GM21717 (cell line): Measurements from ENCODE around the gene HAND1.

Experiments used
- ATAC-seq: cut with Tn5 transposase; IDR thresholded peaks from one replicate; pipeline ENCODE4 v1.9.1; 2021; ENCODE audit warnings: mild to moderate bottlenecking, moderate library complexity; ENCODE audit not compliant: unreplicated experiment

The HAND1 gene

GRCh38 chr5:154461531-154461930 is 16.5 kb downstream of the HAND1 start:
- ATAC-seq, result no peak

- ATAC-seq, result no peak
These were observed 17.9 kb downstream of the HAND1 start for GRCh38 chr5:154460172-154460571.

- no peak for ATAC-seq
These were observed 19.0 kb downstream of the HAND1 start for GRCh38 chr5:154459015-154459414.

- ATAC-seq, result no peak
These were observed 21.5 kb downstream of the HAND1 start for GRCh38 chr5:154456540-154456939.

GRCh38 chr5:154455585-154455984 is 22.4 kb downstream of the HAND1 start:
- no peak for ATAC-seq

- no peak for ATAC-seq
These were observed 26.1 kb downstream of the HAND1 start for GRCh38 chr5:154451957-154452356.

- ATAC-seq, result no peak
These were observed 28.2 kb downstream of the HAND1 start for GRCh38 chr5:154449786-154450185.

- ATAC-seq, result no peak
These were observed 30.8 kb downstream of the HAND1 start for GRCh38 chr5:154447089-154447725.

- peak; percentile 21 for ATAC-seq
These were observed 31.6 kb downstream of the HAND1 start for GRCh38 chr5:154446195-154447088.

GRCh38 chr5:154445422-154446194 is 32.4 kb downstream of the HAND1 start, which contains the start of gene SAP30L:
Gene SAP30L, plus strand, starts transcription at chr5:154445997. Its CDS starts 608 bp downstream, at chr5:154446605.
- peak; percentile 95 for ATAC-seq

- ATAC-seq, result no peak
These were observed 33.2 kb downstream of the HAND1 start for GRCh38 chr5:154444556-154445421.

- ATAC-seq, result no peak
These were observed 35.2 kb downstream of the HAND1 start for GRCh38 chr5:154442801-154443200.

GRCh38 chr5:154440540-154440939 is 37.5 kb downstream of the HAND1 start:
- no peak for ATAC-seq

GRCh38 chr5:154437281-154437965 is 40.6 kb downstream of the HAND1 start:
- no peak for ATAC-seq

GRCh38 chr5:154435226-154435625 is 42.8 kb downstream of the HAND1 start:
- no peak for ATAC-seq

GRCh38 chr5:154430961-154431630 is 46.9 kb downstream of the HAND1 start:
- no peak for ATAC-seq

GRCh38 chr5:154430466-154430865 is 47.6 kb downstream of the HAND1 start:
- no peak for ATAC-seq

GRCh38 chr5:154429341-154429740 is 48.7 kb downstream of the HAND1 start:
- no peak for ATAC-seq

- ATAC-seq, result no peak
These were observed 49.8 kb downstream of the HAND1 start for GRCh38 chr5:154428208-154428607.
